Suppressor macrophage treated with lipopolysaccharide for 1 hour (primary cell): ENCODE results near the gene TPGS1.
A peak's percentile ranks its signal among the peaks of the same experiment; 100 is the strongest.

ENCODE experiments used
- DNase-seq, 3 donors: peaks; one replicate each; pipeline ENCODE4 v3.0.0-alpha.2; 2020 to 2022

TPGS1 gene

DNA sequence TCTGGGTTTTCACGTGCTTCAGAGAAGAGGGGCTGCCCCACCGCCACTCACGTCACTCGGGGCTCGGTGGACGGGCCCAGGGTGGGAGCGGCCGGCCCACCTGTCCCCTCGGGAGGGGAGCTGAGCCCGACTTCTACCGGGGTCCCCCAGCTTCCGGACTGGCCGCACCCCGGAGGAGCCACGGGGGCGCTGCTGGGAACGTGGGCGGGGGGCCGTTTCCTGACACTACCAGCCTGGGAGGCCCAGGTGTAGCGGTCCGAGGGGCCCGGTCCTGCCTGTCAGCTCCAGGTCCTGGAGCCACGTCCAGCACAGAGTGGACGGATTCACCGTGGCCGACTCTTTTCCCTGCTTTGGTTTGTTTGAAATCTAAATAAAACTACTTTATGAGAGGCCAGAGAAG lies 34.4 kb downstream of the TPGS1 start:
- DNase-seq, result no peak

GRCh38 chr19:542173-542866 lies 35.0 kb downstream of the TPGS1 start:
- DNase-seq, result no peak

- DNase-seq, result no peak
These were observed 36.8 kb downstream of the TPGS1 start, which contains the start of gene GZMM for GRCh38 chr19:543910-544608. GZMM (plus strand) TSS chr19:544053; CDS start chr19:544072, 19 bp downstream.

DNA sequence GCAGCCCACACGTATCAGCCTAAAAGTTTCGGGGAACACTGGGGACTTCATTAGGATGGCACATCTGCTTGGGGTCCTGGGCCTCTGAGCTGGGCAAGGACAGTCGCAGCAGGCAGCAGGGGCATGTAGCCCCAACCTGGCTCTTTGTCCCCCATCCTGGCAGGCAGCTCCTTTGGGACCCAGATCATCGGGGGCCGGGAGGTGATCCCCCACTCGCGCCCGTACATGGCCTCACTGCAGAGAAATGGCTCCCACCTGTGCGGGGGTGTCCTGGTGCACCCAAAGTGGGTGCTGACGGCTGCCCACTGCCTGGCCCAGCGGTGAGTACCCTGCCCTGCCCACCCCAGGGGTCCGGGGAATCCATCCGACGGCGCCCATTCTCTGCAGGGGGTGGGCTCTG lies 39.8 kb downstream of the TPGS1 start:
- no peak for DNase-seq

DNA sequence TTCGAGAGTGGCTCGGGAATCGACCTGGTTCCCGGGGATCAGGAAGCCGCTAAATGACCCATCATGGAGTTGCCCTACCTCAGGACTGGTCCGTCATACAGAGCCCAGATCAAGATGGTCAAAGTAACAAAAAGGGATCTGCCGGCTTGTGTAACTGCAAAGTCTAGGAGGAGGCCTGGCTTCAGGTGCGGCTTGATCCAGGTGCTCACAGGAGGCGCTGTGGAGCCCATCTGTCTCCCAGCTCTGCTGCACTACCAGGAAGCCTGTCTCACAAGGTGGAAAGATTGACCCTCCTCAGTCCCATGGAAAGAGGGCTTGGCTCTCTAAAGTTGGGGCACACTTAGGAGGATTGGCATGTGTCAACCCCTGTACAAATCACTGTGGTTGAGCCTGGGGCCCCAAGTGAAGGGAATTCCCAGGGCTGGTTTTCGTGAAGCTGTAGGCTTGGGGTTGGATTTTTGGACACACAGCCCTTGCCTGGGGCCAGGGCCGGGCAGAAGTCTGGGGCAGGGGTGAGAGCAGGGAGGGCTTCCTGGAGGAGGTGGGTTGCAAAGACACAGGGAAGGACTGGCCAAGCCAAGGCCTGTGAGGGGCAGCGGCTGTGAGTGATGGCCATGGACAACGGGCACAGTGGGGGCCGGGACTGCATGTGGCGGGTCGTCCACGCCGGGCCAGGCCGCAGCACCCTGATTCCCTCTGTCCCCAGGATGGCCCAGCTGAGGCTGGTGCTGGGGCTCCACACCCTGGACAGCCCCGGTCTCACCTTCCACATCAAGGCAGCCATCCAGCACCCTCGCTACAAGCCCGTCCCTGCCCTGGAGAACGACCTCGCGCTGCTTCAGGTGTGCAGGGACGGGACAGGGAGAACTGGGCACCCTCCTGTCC lies 40.8 kb downstream of the TPGS1 start:
- no peak for DNase-seq

- no peak for DNase-seq
These were observed 41.9 kb downstream of the TPGS1 start for GRCh38 chr19:548886-549830.

GRCh38 chr19:554817-555216 lies 47.5 kb downstream of the TPGS1 start:
- no peak for DNase-seq

DNA sequence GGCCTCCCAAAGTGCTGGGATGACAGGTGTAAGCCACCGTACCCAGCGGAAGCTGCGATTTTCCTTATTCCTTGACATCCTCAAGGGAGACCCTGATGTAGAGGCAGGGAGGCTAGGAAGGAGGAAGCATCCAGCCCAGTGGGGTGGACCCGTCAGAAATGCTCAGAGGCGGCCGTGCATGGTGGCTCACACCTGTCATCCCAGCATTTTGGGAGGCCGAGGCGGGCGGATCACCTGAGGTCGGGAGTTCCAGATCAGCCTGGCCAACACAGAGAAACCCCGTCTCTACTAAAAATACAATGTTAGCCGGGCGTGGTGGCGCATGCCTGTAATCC lies 48.1 kb downstream of the TPGS1 start:
- DNase-seq, result no peak

DNA sequence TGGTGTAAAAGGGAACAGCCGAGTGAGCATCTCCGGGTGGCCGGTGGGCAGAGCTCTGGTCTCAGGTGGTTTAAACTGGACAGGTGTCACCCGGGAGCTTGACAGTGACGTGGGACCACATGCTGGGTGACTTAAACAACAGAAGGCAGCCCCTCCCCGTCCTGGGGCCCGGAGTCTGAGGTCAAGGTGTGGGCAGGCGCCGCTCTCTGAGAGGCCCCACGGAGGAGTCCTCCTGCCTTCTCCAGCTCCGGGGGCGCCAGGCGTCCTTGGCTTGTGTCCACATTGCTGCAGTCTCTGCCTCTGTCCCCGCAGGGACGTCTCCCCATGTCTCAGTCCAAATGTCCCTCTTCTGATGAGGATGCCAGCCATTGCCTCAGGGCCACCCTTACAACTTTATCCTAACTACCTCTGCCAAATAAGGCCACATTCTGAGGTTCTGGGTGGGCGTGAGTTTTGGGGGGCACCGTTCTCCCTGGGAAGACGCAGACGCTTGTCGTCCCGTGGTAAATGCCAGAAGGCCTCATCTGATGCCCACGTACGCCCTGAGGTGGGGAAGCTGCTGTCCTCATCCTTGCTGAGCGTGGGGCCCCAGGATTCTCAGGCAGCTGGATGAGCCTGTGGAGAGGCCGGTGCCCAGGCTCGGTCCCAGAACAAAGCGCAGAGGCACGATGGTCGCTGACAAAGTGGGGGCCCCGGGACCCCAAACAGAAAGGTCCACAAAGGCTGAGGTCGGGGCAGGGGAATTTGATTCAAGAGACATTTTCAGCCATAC lies 49.5 kb downstream of the TPGS1 start:
- DNase-seq, result no peak

GRCh38 chr19:558770-559439 lies 51.6 kb downstream of the TPGS1 start:
- no peak for DNase-seq

- DNase-seq, result peak in 2 of 3 donors; percentile 32 to 39
These were observed 52.8 kb downstream of the TPGS1 start for GRCh38 chr19:560121-560520.

DNA sequence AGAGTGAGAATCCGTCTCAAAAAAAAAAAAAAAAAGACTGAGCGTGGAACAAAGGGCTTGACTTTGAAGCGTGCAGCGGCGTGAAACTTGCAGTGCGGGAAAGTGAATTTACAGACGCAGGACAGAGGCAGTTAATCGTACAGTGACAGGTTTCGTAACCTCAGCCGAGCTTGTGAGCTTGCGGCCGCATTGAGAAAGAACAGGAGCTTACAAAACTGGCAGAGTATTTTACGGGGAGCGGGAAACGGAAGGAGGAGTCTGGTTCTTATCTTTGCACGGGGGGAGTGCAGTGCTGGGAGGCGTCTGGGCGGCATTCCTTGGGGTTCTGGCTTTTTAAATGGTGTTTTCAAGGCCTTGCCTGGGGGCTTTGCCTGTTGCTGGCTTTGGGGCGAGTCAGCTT lies 59.1 kb downstream of the TPGS1 start:
- peak; percentile 61 to 85 (median 70) for DNase-seq

- no peak for DNase-seq
These were observed 59.5 kb downstream of the TPGS1 start for GRCh38 chr19:566844-567243.

DNA sequence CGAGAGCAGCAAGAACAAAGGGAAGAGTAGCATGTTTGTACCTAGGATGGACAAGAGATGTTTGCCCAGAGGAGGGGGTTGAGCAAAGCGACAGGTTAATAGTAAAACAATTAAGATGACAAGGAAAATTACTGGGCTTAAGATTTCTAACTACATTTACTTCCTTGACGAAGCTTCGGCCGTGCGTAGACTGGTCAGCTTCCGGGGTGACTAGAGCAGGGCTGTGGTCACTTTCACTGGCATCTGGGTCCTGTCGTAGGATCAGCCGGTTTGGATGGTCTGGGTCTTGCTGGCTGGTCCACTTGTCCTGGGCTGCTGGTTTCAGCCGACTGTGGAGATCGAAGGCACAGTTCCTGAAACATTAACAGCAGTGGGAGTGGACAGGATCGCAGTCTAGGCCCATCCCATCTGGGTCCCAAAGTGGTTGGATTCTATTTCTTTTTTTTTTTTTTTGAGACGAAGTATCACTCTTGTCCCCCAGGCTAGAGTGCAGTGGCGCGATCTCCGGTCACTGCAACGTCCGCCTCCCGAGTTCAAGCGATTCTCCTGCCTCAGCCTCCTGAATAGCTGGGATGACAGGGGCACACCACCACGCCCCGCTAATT lies 60.1 kb downstream of the TPGS1 start:
- DNase-seq, result peak in 2 of 3 donors; percentile 33 to 44
